H9 (cell line): ENCODE results near the gene MTMR6. TPM values are rescaled to one million over a fixed set of nuclear protein-coding genes. Genes with fewer than 3 reads are reported as not detected.
A peak's percentile ranks its signal among the peaks of the same experiment; 100 is the strongest.
"Not testable (repeated sequence)": the region's sequence is repeated elsewhere in the genome, so short reads cannot be mapped to it uniquely, and the experiment has no call there.

Source experiments
- DNase-seq: peaks from one replicate; pipeline ENCODE4 v3.0.0-alpha.2; 2017
- H2AFZ ChIP-seq: one replicate; pipeline ENCODE4 v1.6.1; 2013; ENCODE audit warnings: mild to moderate bottlenecking, low read length, control low read depth, moderate library complexity
- H2AK5ac ChIP-seq: 2 replicates; pipeline ENCODE4 v1.6.1; 2013; ENCODE audit warnings: low read length, control low read depth, mixed read lengths; ENCODE audit not compliant: insufficient read length
- H2BK120ac ChIP-seq: one replicate; pipeline ENCODE4 v1.6.1; 2013; ENCODE audit warnings: low read depth, mild to moderate bottlenecking, low read length, control low read depth, inconsistent platforms; ENCODE audit not compliant: poor library complexity, severe bottlenecking
- H2BK12ac ChIP-seq: 2 replicates; pipeline ENCODE4 v1.6.1; 2013; ENCODE audit warnings: low read length, control low read depth, mixed read lengths, low read depth; ENCODE audit not compliant: insufficient read length
- H2BK15ac ChIP-seq: 2 replicates; pipeline ENCODE4 v1.6.1; 2013; ENCODE audit warnings: low read depth, low read length, control low read depth
- H2BK20ac ChIP-seq: one replicate; pipeline ENCODE4 v1.6.1; 2013; ENCODE audit warnings: low read depth, mild to moderate bottlenecking, low read length, control low read depth, inconsistent platforms; ENCODE audit not compliant: poor library complexity, severe bottlenecking
- H2BK5ac ChIP-seq: 2 replicates; pipeline ENCODE4 v1.6.1; 2013; ENCODE audit warnings: low read length, control low read depth, mixed read lengths; ENCODE audit not compliant: insufficient read length
- H3K14ac ChIP-seq: 2 replicates; pipeline ENCODE4 v1.6.1; 2013; ENCODE audit warnings: low read length, control low read depth; ENCODE audit not compliant: insufficient read depth
- H3K18ac ChIP-seq: 2 replicates; pipeline ENCODE4 v1.6.1; 2013; ENCODE audit warnings: low read depth, mild to moderate bottlenecking, mixed read lengths, low read length, control low read depth; ENCODE audit not compliant: insufficient read length
- H3K23ac ChIP-seq: 2 replicates; pipeline ENCODE4 v1.6.1; 2013; ENCODE audit warnings: low read length, control low read depth, mixed read lengths, low read depth; ENCODE audit not compliant: insufficient read length
- H3K23me2 ChIP-seq: 2 replicates; pipeline ENCODE4 v1.6.1; 2013; ENCODE audit warnings: low read depth, mild to moderate bottlenecking, mixed read lengths, low read length, control low read depth; ENCODE audit not compliant: insufficient read length, poor library complexity, severe bottlenecking
- H3K27ac ChIP-seq: 2 replicates; pipeline ENCODE4 v1.5.1; 2013; ENCODE audit warnings: low read length, control low read depth, mixed read lengths, low read depth; ENCODE audit not compliant: insufficient read length
- H3K27me3 ChIP-seq: 2 replicates; pipeline ENCODE4 v1.6.1; 2013; ENCODE audit warnings: low read length, control low read depth, inconsistent platforms; ENCODE audit not compliant: insufficient read depth
- H3K4ac ChIP-seq: 2 replicates; pipeline ENCODE4 v1.6.1; 2013; ENCODE audit warnings: low read depth, mild to moderate bottlenecking, control low read depth, inconsistent platforms, low read length, moderate library complexity
- H3K4me1 ChIP-seq: 2 replicates; pipeline ENCODE4 v1.6.1; 2013; ENCODE audit warnings: low read length, control low read depth, inconsistent platforms; ENCODE audit not compliant: insufficient read depth
- H3K4me2 ChIP-seq: 2 replicates; pipeline ENCODE4 v1.6.1; 2013; ENCODE audit warnings: low read length, control low read depth, mixed read lengths; ENCODE audit not compliant: insufficient read length, insufficient read depth
- H3K56ac ChIP-seq: 2 replicates; pipeline ENCODE4 v1.6.1; 2013; ENCODE audit warnings: low read depth, mild to moderate bottlenecking, mixed read lengths, low read length, control low read depth; ENCODE audit not compliant: insufficient read length
- H3K79me1 ChIP-seq: 2 replicates; pipeline ENCODE4 v1.6.1; 2013; ENCODE audit warnings: low read depth, mild to moderate bottlenecking, moderate library complexity, low read length, control low read depth, inconsistent platforms; ENCODE audit not compliant: insufficient read depth, poor library complexity, severe bottlenecking
- H3K79me2 ChIP-seq: 2 replicates; pipeline ENCODE4 v1.6.1; 2013; ENCODE audit warnings: low read length, control low read depth, inconsistent platforms; ENCODE audit not compliant: insufficient read depth
- H3K9ac ChIP-seq: 2 replicates; pipeline ENCODE4 v1.6.1; 2013; ENCODE audit warnings: low read length, control low read depth, mixed read lengths; ENCODE audit not compliant: insufficient read length; ENCODE audit errors: extremely low read depth
- H3K9me3 ChIP-seq: one replicate; pipeline ENCODE4 v1.6.1; 2013; ENCODE audit warnings: low read depth, low read length, inconsistent platforms; ENCODE audit not compliant: control insufficient read depth
- H3T11ph ChIP-seq: one replicate; pipeline ENCODE4 v1.6.1; 2013; ENCODE audit warnings: mild to moderate bottlenecking, low read length, control low read depth, inconsistent platforms
- H4K20me1 ChIP-seq: one replicate; pipeline ENCODE4 v1.6.1; 2013; ENCODE audit not compliant: control insufficient read depth, insufficient read length, insufficient read depth
- H4K5ac ChIP-seq: 2 replicates; pipeline ENCODE4 v1.6.1; 2013; ENCODE audit warnings: low read depth, mild to moderate bottlenecking, mixed read lengths, low read length, control low read depth; ENCODE audit not compliant: insufficient read length
- H4K8ac ChIP-seq: replicated peaks from 2 replicates; pipeline ENCODE4 v1.6.1; 2013; ENCODE audit warnings: low read length, control low read depth, mixed read lengths, low read depth; ENCODE audit not compliant: insufficient read length
- H4K91ac ChIP-seq: 2 replicates; pipeline ENCODE4 v1.6.1; 2013; ENCODE audit warnings: low read depth, mild to moderate bottlenecking, moderate library complexity, mixed read lengths, low read length, control low read depth; ENCODE audit not compliant: insufficient read length
- H3K27ac Mint-ChIP-seq, 3 experiments: 2 replicates in 2 of 3; 3 replicates in 1 of 3; pipeline ENCODE4 v1.8.0; 2020 to 2021; ENCODE audit warnings: mixed read lengths in 3 of 3, mild to moderate bottlenecking in 1 of 3, moderate library complexity in 1 of 3
- H3K27me3 Mint-ChIP-seq: 2 replicates; pipeline ENCODE4 v1.8.0; 2021; ENCODE audit warnings: low read depth, mild to moderate bottlenecking, moderate library complexity, mixed read lengths
- H3K36me3 Mint-ChIP-seq, 3 experiments: 2 replicates in 2 of 3; 3 replicates in 1 of 3; pipeline ENCODE4 v1.8.0; 2020 to 2021; ENCODE audit warnings: low read depth in 3 of 3, mixed read lengths in 3 of 3; ENCODE audit not compliant: insufficient read depth in 1 of 3
- H3K4me1 Mint-ChIP-seq, 2 experiments: 2 replicates each; pipeline ENCODE4 v1.8.0; 2020; ENCODE audit warnings: mixed read lengths in 2 of 2
- H3K4me3 Mint-ChIP-seq, 2 experiments: 2 replicates in 1 of 2; 3 replicates in 1 of 2; pipeline ENCODE4 v1.8.0; 2020 to 2021; ENCODE audit warnings: mild to moderate bottlenecking in 2 of 2, mixed read lengths in 2 of 2, moderate library complexity in 1 of 2
- H3K9me3 Mint-ChIP-seq, 2 experiments: 2 replicates in 1 of 2; 3 replicates in 1 of 2; pipeline ENCODE4 v1.8.0; 2020; ENCODE audit warnings: mild to moderate bottlenecking in 2 of 2, mixed read lengths in 2 of 2, moderate library complexity in 1 of 2
- WGBS: extraction: QIAGEN DNeasy Blood & Tissue Kit; methylation state at CpG from one replicate; pipeline ENCODE4 v1.1.7; 2013; ENCODE audit warnings: missing lambda C conversion rate, low lambda C conversion rate, mixed read lengths; ENCODE audit not compliant: insufficient read length; ENCODE audit errors: extremely low coverage; 5-methylcytosine and 5-hydroxymethylcytosine counted together
- total RNA-seq: library from RNA; stranded (reverse); gene quantifications from 2 replicates; pipeline ENCODE4 v1.2.1, GENCODE V29; 2021
- TF ChIP-seq, protein P1 (sequence below): fragments of 200-600 bp; sonication (generic); conservative IDR thresholded peaks from 3 replicates; pipeline ENCODE4 v1.8.0; 2021; ENCODE audit warnings: antibody characterized with exemption, mild to moderate bottlenecking

MTMR6 gene
- total RNA-seq, 1 experiment from 2014 or later: 7.0 TPM

DNA sequence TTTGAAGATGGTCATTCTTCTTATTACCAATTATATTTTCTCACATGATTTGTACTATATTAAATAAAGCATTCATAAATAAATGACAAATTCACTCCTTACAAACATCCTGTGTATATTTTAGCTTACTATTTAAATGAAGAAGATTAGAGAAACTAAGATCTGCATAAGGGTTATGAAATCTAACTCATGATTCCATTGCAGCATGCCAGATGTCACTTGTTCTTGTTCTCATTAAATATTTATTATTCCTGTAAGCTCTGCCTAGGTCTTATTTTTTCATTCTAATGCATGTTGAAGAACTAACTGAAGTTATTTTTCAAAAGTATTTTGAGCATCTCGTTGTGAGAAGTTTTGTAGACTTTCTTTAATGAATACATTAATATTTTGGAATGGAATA lies 32.5 kb upstream of the MTMR6 start:
- Mint-ChIP-seq H3K4me1 (peaks cover 5% of the 10 kb centered on the region in 2 experiments; a peak in 3 of 4 replicates), H3K36me3 (peaks cover 9 to 63% (median 52%) of the 10 kb centered on the region in 3 experiments; a peak in 6 of 7 replicates), H3K4me3 (no peak overlapping the region), H3K9me3 (no peaks in the 10 kb centered on the region), H3K27me3 (no peaks in the 10 kb centered on the region), H3K27ac (no peak overlapping the region)
- no peaks in the 10 kb centered on the region for H3K4me1 ChIP-seq
- no peak for DNase-seq
- TF ChIP-seq, protein P1, sequence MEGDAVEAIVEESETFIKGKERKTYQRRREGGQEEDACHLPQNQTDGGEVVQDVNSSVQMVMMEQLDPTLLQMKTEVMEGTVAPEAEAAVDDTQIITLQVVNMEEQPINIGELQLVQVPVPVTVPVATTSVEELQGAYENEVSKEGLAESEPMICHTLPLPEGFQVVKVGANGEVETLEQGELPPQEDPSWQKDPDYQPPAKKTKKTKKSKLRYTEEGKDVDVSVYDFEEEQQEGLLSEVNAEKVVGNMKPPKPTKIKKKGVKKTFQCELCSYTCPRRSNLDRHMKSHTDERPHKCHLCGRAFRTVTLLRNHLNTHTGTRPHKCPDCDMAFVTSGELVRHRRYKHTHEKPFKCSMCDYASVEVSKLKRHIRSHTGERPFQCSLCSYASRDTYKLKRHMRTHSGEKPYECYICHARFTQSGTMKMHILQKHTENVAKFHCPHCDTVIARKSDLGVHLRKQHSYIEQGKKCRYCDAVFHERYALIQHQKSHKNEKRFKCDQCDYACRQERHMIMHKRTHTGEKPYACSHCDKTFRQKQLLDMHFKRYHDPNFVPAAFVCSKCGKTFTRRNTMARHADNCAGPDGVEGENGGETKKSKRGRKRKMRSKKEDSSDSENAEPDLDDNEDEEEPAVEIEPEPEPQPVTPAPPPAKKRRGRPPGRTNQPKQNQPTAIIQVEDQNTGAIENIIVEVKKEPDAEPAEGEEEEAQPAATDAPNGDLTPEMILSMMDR: no peak
- no peak overlapping the region for H3K18ac ChIP-seq
- no peak overlapping the region for H3K4ac ChIP-seq
- H3K23ac ChIP-seq: no peak overlapping the region
- no peaks in the 10 kb centered on the region for H3K23me2 ChIP-seq
- H2AK5ac ChIP-seq: no peak overlapping the region
- H2BK15ac ChIP-seq: no peak overlapping the region
- no peak overlapping the region for H2BK5ac ChIP-seq
- H4K91ac ChIP-seq: no peak overlapping the region
- no peak overlapping the region for H3K14ac ChIP-seq
- H2AFZ ChIP-seq: no peak overlapping the region
- no peaks in the 10 kb centered on the region for H3K9me3 ChIP-seq
- no peaks in the 10 kb centered on the region for H4K20me1 ChIP-seq
- WGBS: no CpG with 5 or more reads among the region's 1 CpG
- no peak overlapping the region for H3K9ac ChIP-seq
- H3T11ph ChIP-seq: no peak overlapping the region
- no peak overlapping the region for H4K5ac ChIP-seq
- no peak overlapping the region for H2BK12ac ChIP-seq
- no peaks in the 10 kb centered on the region for H3K79me1 ChIP-seq
- no peak overlapping the region for H3K27ac ChIP-seq
- H3K4me2 ChIP-seq: no peak overlapping the region
- no peaks in the 10 kb centered on the region for H3K79me2 ChIP-seq
- no peaks in the 10 kb centered on the region for H3K27me3 ChIP-seq
- H3K56ac ChIP-seq: no peak overlapping the region
- H2BK20ac ChIP-seq: no peak overlapping the region
- H2BK120ac ChIP-seq: no peak overlapping the region
- no peak overlapping the region for H4K8ac ChIP-seq

DNA sequence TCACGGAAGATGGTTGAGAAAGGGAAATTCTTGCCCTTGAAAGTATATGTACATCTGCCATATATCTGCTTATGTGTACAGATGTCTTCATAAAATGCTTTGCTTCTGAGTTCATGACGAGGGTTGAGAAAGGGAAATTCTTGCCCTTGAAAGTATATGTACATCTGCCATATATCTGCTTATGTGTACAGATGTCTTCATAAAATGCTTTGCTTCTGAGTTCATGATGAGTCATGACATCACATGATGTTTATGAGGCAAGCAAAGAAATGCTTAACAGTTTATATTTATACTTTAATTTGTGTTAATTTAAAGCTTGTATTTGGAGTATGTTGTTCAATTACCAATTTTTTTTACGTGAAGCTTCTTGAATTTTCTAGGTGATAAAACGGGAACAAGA lies 31.7 kb upstream of the MTMR6 start:
- not testable (repeated sequence) for H3K14ac ChIP-seq, H4K5ac ChIP-seq, H2BK15ac ChIP-seq, H2BK120ac ChIP-seq, H2AFZ ChIP-seq, H4K91ac ChIP-seq, H3K79me2 ChIP-seq, H2AK5ac ChIP-seq, H3K9me3 ChIP-seq, H3K18ac ChIP-seq, H3K27me3 ChIP-seq, H3K4ac ChIP-seq, H3K4me1 ChIP-seq, H2BK20ac ChIP-seq, H3K4me2 ChIP-seq, H3K23me2 ChIP-seq, H3K27ac ChIP-seq, H3K4me1 Mint-ChIP-seq, H3T11ph ChIP-seq, H4K20me1 ChIP-seq, H3K56ac ChIP-seq, H3K9ac ChIP-seq, H3K9me3 Mint-ChIP-seq, H3K27me3 Mint-ChIP-seq, H2BK5ac ChIP-seq, H4K8ac ChIP-seq, H3K79me1 ChIP-seq, DNase-seq, H2BK12ac ChIP-seq, H3K4me3 Mint-ChIP-seq, H3K23ac ChIP-seq
- Mint-ChIP-seq H3K36me3 (peaks cover 11 to 65% (median 53%) of the 10 kb centered on the region in 3 experiments; a peak in 6 of 7 replicates), H3K27ac (peak overlapping the region in 1 of 3 experiments; percentile 36; a peak in 1 of 7 replicates)
- whole genome bisulfite sequencing: no CpG with 5 or more reads among the region's 4 CpGs
